Measurements from ENCODE around the gene NOXA1.

Gene NOXA1

DNA sequence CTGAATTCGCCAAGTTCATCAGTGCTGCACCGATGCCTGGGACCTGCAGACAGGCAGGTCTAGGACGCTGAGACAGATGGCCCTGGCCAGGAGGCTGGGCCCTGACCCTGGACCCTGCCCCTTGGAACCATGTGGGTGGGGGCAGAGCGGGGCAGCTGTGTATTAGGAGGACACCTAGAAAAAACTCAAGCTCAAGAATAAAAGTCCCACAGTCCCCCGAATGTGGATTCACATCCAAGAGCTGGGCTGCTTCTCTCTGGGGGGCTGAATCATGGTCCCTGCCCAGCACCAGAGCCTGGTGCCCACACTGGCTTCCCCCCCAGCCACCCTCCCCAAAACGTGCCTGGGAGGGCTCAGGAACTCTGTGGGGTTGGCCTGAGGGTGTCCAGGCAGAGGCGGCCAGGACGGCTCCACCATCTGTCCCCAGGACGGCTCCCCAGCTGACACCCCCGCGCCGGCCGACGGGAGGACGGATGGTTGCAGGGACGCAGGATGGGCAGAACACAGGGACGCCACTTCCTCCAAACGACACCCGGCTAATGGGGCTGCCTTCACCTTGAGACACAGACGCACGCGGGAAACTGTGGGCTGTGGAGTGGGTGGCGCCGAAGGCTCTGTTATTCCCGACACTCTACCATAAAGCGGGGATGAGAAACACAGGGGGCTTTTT, 35.2 kb upstream of the NOXA1 start:
- no peak for DNase-seq (ENCODE audit: low read depth)

DNA sequence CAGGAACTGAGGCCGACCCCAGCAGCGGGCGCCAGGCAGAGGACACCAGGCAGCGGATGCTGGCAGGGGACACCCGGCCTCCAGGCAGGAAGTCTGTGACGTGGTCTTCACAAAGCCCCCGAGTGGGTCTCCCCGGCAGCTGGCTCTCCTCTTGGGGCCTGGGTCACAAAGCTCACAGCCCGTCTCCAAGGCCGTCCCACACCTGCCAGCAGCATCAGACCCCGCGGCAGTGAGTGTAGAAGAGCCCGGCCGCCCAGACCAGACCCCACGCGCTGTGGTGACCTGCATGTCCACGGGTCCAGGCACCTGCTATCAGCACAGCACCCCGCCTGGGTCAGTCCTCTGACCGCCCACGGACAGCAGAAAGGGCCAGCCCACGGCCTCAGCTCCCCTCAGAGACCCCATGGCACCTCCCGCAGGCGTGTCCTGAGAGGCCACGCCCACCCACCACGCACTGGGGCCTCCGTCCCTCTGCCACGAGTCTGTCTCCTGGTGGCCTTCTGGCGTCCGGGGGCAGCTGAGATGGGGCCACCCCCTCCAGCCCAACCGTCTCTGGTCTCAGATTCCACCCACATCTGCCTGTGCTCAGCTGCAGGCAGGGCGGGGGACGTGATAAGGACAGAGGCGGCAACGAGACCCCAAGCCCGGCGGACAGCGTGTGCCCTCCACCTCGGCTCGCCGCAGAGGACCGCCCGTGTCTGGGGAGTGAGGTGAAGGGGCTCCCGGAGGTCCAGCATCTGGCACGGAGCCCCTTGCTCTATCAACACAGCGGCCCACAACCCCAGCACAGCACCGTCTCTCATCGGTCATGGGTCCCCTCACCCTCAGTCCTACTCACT, 34.4 kb upstream of the NOXA1 start:
- no peak for DNase-seq (ENCODE audit: low read depth)

DNA sequence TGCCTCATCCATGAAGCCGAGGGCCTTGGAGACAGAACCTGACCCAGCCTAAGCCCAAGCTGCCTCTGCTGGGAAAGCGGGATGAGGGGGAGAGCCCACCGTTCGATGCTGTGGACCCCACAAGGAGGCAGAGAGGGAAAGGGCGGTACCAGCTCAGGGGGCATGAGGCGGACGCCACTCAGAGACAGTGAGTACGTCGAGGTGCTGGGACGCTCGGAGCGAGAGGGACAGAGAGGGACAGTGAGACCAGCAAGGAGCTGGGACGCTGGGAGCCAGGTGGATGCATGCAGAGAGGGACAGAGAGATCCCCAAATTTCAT, 33.8 kb upstream of the NOXA1 start:
- no peak for DNase-seq (ENCODE audit: low read depth)

DNA sequence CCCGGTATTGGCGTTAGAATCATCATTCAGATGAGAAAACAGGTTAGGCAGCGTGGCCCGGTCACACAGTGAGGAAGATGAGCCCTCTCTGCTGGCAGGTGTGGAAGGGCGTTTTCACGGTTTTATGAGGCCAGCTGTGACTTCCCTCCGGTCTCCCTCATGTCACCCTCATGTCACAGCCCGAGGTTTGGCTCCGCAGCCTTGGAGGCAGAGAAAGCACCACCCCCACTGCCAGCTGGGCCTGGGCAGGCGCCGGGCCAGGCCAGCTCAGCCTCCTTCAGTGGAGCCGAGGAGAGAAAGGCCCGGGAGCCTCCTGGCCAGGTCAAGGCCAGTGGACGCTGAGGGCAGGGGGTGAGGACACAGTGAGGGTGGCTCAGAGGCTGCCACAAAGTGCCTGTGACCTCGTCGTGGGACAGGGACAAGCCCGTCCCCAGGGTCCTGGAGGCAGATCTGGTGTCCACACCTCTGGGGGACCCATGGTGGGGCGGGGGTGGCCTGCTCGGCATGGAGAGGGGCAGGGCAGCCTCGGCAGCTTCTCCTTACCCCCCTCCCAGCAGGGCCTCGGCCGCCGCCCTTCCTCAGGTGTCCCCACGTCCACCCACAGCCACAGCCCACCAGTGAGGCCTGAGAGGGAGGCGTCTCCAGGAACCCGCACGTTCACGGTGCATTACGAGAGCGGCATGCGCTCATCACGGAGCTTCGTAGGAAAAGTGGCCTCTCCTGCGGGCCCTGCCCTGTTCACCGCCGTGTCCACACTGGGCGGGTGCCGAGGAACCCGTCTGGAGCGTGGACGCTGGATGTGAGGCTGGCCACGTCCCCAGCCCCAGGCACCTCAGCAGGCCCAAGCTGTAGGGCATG, 32.4 kb upstream of the NOXA1 start:
- DNase-seq (ENCODE audit: low read depth) = no peak

DNA sequence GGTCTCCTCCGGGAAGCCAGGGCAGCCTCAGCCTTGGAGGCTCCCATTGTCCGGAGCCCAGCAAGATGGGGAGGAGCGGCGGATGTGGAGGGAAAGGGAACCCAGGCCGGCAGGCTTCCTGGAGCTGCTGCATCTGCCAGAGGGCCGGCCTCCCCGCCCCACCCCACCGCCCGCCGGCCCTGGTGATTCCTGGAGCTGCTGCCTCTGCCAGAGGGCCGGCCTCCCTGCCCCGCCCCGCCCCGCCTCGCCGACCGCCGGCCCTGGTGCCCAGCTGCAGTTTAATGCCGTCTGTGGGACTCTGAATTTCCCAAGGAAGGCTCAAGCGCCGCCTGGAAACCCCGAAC, 31.8 kb upstream of the NOXA1 start:
- no peak for DNase-seq (ENCODE audit: low read depth)

DNA sequence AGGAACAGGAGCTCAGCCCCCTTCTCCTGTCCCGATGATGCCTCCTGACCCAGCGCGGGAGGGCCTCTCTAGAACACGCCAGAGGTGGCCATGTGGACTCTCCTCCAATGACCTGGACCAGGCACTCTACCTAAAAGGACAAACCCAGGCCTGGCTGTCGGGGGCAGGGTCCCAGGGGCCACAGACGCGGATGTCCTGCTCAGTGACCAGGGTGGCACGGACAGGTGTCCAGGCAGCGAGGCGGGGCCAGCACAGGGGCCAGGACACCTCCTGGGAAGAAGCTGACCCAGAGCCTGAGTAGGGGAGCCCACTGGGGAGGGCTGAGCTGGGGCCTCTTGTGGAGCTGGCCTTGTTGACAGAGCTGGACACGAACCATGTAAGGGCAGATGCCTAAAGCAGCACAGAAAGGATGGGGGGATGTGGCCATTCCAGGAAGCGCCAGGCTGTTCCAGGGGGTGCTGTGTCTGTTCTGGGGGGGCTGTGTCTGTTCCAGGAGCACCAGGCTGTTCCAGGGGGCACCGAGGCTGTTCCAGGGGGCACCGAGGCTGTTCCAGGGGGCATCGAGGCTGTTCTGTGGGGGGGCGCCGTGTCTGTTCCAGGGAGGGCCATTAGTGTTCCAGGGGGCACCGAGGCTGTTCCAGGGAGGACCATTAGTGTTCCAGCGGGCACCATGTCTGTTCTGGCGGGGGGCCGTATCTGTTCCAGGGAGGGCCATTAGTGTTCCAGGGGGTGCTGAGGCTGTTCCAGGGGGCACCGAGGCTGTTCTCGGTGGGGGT, 30.8 kb upstream of the NOXA1 start:
- no peak for DNase-seq (ENCODE audit: low read depth)

DNA sequence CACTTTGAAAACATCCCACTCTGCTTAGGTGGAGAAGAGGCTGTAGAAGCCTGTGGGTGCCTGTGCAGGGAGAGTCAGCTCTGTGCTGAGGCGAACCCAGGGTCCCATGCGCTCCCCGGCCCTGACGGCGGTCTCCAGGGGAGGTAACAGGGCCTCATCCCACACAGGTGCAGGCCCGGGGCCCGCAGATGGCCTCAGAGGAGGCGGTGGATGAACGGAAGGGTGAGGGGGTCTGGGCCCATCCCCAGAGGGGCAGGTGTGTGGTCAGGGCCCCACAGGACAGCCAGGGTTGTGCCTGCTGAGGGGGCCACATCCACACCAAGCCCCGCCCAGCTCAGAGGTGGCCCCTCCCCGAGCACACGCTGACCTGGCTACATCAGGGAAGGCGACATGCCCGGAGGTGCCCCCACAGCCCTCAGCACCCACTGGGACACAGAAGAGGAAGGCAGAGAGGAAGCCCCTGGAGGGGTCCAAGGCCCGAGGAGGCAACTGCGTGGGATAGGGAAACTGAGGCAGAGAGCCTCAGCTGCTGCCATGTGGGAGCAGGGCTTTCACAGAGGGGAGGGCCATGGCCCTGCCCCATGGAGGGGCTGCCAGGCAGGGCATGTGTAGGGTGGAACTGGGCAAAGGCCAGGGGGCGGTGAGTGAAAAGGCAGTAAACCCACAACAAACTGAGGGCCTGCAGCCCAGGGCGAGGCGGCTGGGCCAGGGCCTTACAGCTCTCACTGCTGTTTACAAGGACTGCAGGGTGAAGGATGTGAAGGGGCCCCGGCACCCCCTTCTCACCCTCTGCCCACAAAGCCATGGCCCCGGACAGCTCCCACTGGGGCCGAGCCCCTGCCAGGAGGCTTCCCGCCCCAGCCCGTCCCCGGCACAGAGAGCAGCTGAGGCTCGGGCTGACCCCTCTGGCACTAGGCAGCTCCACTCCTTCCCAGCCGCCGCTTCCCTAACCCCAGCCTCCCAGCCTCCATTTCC, 29.7 kb upstream of the NOXA1 start:
- DNase-seq (ENCODE audit: low read depth) = no peak

DNA sequence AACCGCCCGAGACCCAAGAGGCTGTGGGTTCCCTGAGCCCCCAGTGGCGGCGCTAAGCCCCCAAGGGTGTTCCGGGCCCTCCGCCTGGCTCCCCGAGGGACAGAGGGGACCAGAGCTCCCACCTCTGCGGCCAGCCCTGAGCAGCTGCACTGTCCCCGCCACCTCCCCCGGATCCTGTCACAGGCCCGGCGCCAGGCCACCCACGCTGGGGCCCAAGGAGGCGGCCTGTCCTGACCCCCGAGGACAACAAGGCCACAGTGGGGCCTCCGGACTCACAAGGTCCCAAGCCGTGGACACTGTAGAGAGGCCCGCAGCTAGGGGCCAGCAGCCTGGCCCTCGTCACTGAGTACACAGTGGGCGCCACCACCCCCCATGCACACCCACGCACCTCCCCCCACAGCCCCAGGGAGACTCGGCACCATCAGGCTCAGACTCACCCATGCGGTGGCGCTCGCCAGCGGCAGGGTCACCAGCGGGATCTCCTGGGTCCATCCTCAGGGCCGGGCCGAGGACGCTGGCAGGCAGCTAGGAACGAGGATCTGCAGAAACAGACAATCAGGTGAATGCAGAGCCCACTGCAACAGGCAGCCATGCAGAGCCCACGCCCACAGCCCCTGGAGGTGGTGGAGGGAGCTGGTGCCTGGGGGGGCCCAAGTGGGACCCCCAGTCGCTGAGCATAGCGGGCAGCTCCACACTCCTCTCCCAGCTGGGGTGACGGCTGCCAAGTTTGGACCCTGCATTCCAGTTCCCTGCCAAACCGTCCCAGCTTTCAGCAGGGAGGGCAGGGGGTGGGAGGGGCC, 28.1 kb upstream of the NOXA1 start:
- no peak for DNase-seq (ENCODE audit: low read depth)

DNA sequence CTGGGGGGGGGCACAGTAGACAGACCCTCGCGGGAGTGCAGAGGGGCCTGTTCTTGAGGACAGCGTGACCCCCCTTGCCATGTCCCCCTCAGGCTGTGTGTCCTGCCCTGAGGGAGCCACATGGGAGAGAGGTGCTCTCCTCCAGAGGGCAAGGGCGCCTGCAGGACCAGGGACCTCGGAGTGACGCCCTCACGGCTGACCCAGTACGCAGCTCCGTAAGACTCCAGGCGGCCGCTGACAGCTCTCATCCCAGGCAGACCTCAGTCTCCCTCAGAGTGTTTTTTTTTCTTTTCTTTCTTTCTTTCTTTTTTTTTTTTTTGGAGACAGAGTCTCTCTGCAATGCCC, 27.6 kb upstream of the NOXA1 start:
- no peak for DNase-seq (ENCODE audit: low read depth)

DNA sequence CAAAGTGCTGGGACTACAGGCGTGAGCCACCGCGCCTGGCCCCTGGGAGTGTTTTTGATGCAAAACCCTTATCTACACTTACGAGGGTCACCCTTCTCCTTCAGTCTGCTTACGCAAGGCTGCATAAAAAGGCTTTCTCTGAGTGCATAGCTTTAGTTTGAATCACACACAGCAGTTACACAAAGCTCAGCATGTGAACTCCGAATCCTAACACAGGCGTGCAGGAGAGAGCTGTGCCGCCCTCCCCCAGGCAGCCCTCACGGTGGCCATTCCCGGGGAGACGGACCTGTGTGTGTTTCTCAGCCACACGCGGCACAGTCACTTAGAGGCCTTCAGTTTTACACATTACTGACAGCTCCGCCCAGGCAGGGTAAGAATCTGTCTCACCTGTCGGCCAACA, 27.0 kb upstream of the NOXA1 start:
- DNase-seq (ENCODE audit: low read depth) = no peak

DNA sequence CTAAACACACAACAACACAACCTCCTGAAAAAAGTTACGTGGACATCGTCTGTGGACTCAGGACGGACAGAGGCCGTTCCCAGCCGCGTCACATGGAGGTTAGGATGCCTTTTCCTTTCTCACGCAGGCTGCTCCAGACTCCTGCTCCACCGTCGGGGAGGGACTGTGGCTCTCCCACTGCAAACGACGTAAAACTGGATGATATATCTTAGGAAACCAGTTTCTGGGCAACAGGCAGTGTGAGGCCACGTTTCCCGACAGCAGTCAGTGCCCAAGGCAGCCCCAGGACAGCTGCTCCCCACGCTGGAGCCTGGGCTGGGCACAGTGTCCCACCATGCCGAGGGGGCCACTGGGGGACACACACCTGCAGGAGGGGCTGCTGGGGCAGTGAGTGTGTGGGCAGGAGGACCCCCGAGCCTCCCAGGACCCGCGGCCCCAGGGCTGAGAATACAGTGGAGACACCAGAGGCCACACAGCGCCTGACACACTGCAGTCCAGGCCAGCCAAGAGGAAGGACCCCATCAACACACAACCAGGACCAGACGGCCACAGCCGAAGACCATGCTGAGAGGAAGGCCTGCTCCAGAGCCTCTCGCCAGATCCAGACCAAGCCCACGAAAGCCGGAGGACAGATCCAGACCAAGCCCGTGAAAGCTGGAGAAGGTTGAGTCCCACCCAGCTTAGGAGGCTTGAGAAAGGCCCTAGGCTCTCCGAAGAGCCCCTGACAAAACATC, 26.4 kb upstream of the NOXA1 start:
- no peak for DNase-seq (ENCODE audit: low read depth)

DNA sequence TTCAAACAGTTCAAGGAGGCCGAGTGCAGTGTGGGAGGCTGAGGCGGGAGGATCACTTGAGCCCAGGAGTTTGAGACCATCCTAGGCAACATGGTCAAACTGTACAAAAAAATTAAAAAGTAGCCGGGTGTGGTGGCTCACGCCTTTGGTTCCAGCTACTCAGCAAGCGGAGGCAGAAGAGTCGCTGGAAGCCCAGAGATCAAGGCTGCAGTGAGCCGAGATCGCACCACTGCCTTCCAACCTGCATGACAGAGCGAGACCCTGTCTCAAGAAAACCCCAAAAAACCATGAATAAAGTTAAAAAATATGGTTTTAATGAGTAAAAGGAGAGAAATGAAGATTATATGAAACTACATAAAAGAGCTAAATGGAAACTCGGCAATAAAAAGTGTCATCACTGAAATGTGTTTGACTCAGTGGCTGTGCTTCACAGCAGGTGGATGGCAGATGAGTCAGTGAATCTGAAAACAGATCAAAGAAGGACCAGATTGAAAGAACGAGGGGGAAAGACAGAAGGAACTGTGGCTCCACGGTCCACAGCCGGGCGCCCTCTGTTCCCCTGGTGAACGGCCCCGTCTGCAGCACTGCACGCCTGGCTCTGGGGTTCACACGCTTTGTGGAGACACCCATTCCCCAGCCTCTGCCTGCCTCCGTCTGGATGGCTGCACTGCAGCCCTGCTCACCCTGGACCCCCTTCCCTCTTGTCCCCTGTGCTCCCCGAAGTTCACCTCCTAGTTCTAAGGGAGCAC, 25.3 kb upstream of the NOXA1 start:
- no peak for DNase-seq (ENCODE audit: low read depth)

DNA sequence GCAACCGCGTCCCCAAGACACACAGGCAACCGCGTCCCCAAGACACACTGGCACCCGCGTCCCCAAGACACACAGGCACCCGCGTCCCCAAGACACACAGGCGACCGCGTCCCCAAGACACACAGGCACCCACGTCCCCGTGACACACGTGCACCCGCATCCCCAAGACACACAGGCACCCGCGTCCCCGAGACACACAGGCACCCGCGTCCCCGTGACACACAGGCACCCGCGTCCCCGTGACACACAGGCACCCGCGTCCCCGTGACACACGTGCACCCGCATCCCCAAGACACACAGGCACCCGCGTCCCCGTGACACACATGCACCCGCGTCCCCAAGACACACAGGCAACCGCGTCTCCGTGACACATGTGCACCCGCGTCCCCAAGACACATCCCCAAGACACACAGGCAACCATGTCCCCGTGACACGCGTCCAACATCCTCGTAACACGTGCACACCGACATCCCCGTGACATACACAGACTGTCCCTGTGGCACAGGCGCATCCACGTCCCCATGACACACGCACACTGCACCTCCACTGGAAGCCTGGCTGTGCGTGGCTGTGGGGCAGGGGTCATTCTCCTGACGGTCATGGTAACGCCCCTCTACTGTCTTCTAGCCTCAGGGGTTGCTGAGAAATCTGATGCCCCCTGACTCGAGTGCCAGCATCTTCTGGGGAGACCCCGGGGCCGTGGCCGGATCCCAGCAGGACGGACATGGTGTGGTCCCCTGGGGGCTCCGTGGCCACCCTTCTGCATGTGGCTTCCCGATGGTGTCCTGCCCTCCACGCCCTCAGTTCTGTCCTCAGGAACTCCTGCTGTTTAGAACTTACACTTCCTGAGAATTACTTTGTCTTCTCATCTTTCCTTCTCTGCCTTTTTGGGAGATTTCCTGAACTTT, 24.4 kb upstream of the NOXA1 start:
- no peak for DNase-seq (ENCODE audit: low read depth)

DNA sequence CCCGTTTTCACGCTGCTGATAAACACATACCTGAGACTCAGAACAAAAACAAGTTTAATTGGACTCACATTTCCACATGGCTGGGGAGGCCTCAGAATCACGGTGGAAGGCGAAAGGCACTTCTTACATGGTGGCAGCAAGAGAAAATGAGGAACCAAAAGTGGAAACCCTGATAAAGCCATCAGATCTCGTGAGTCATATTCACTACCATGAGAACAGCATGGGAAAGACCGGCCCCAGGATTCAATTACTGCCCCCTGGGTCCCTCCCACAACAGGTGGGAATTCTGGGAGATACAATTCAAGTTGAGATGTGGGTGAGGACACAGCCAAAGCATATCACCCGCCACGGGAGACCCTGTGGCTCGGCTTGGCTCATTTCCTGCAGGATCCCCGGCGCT, 20.4 kb upstream of the NOXA1 start:
- DNase-seq (ENCODE audit: low read depth) = no peak

DNA sequence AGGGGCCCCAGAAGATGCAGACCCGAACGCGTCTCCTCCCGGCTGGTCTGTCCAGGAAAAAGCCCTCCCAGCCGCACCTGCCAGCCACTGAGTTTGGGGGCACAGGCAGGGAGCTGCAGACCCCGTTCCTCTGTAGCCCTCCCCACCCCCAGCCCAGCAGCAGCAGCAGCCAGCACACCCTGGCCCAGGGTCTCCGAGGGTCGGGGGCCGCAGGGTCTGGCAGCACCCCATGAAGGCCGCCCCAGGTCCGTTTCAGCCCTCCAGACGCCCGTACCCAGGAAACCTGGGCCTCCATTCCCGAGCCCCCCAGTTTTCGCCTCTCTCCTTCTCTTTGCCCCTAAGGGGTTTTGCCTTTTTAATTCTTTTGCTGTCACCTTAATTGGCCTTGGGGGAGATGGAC, 19.9 kb upstream of the NOXA1 start:
- DNase-seq (ENCODE audit: low read depth) = no peak

DNA sequence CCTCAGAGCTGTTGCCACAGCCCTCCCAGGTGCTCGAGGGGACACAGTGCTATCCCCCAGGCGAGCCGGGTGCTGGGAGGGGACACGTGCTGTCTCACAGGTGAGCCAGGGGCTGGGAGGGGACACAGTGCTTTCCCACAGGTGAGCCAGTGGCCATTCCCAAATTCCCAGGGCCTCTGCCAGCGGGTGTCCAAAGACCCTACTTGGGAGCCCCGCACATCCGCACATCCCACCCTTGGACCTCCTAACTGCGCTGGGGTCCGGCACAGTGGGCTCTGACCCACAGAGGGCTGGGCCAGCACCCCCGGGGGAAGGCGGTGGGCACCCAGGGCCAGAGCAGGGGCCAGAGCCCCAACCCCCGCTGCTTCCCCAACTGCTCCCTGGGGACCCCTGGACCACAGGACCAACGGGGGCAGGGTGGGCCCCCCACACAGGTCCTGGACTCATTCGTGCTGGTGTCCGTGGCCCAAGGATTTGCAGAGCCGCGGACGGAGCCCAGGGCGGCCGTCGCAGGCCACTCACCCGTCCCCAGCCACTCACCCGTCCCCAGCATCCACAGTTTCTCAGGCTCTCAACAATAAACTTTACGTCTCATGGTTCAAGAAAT, 18.1 kb upstream of the NOXA1 start:
- no peak for DNase-seq (ENCODE audit: low read depth)

DNA sequence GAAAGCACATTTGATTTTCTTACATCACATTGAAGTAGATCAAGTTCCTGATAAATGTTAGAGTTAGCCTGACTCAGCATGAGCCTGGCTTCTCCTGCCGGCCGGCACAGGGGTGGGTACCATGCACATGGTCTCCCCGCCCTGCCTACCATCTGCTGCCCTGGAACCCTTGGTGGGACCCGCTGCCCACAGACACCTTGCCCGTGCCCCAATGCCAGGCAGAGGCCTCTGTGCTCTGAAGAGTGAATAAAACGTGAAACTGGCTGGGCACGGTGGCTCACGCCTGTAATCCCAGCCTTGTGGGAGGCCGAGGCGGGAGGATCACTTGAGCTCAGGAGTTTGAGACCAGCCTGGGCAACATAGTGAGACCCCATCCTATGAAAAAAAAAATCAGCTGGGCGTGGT, 17.5 kb upstream of the NOXA1 start:
- DNase-seq (ENCODE audit: low read depth) = no peak
